Right lobe of liver (tissue), 6 donors: Measurements from ENCODE around the gene MBLAC1. TPM values are rescaled to one million over a fixed set of nuclear protein-coding genes. Genes with fewer than 3 reads are reported as not detected.

ENCODE experiments used
- ATAC-seq, 4 donors: fragments of 200-7000 bp; cut with Tn5 transposase; one replicate each; pipeline ENCODE4 v1.9.1; 2020; ENCODE audit warnings: mild to moderate bottlenecking in 4 of 4, moderate library complexity in 4 of 4
- DNase-seq, 3 donors: peaks; one replicate each; pipeline ENCODE4 v3.0.0-alpha.2; 2020
- H3K27ac ChIP-seq, 3 donors: fragments of 200-600 bp; one replicate each; pipeline ENCODE4 v1.8.0; 2022
- H3K27me3 ChIP-seq, 2 donors: fragments of 200-600 bp; one replicate each; pipeline ENCODE4 v1.8.0; 2022
- H3K36me3 ChIP-seq, 4 donors: fragments of 200-600 bp; sonication (generic) in 1 of 4; one replicate each; pipeline versions ENCODE4 v1.5.1 to v1.8.0; 2017 to 2022; ENCODE audit warnings: control low read depth in 1 of 4
- H3K4me1 ChIP-seq, 4 donors: fragments of 200-600 bp; sonication (generic) in 1 of 4; one replicate each; pipeline versions ENCODE4 v1.5.1 to v1.8.0; 2017 to 2022; ENCODE audit warnings: control low read depth in 1 of 4
- H3K4me3 ChIP-seq, 3 donors: fragments of 200-600 bp; one replicate each; pipeline ENCODE4 v1.8.0; 2022
- H3K9me3 ChIP-seq, 4 donors: fragments of 200-600 bp; sonication (generic) in 1 of 4; one replicate each; pipeline versions ENCODE4 v1.5.1 to v1.8.0; 2017 to 2022; ENCODE audit warnings: control low read depth in 1 of 4
- POLR2A ChIP-seq: fragments of 450-650 bp; IDR thresholded peaks from one replicate; pipeline ENCODE4 v1.6.1; 2017; ENCODE audit warnings: antibody characterized with exemption, mild to moderate bottlenecking
- WGBS: methylation state at CpG from one replicate; pipeline ENCODE4 v1.1.6; 2018; ENCODE audit warnings: low coverage, low lambda C conversion rate; ENCODE audit not compliant: insufficient coverage; ENCODE audit errors: missing lambda C conversion rate; 5-methylcytosine and 5-hydroxymethylcytosine counted together
- intact Hi-C, 2 donors: fragments of 100-400 bp; cut with DNase I; formaldehyde crosslinking; loops; one replicate each; pipeline versions ENCODE4 v1.11.2 to v1.14.1; 2022
- total RNA-seq, 6 experiments: library from RNA; depleted of rRNA in 2 of 6; stranded (reverse); fragments of >200 nt in 2 of 6; fragmentation: NEBNext Ultra II Directional in 3 of 6; extraction: Animal tissue kit (Norgen Biotek cat#: 25700) in 3 of 6; gene quantifications; one replicate each; pipeline versions ENCODE4 v1.1.0 to v1.2.4, GENCODE V29; 2016 to 2023
- TF ChIP-seq, protein P1 (sequence below), 4 donors: fragments of 200-600 bp in 3 of 4; fragments of 450-650 bp in 1 of 4; IDR thresholded peaks; one replicate each; pipeline versions ENCODE4 v1.5.1 to v1.8.0; 2016 to 2022; ENCODE audit warnings: antibody characterized with exemption in 4 of 4, mild to moderate bottlenecking in 2 of 4
- donor health status: DM: no; HTN: yes; CAD: no.
- donor health status: DM: no; HTN: no; CAD: no.
- donor health status: DM: no; HTN: no; CAD: no.
- donor health status: DM: no; HTN: yes; CAD: no.
- donor health status: DM: no; HTN: yes; CAD: no.

The MBLAC1 gene
- total RNA-seq, 6 experiments from 2014 or later = 0.35 to 2.7 (median 1.1) TPM

DNA sequence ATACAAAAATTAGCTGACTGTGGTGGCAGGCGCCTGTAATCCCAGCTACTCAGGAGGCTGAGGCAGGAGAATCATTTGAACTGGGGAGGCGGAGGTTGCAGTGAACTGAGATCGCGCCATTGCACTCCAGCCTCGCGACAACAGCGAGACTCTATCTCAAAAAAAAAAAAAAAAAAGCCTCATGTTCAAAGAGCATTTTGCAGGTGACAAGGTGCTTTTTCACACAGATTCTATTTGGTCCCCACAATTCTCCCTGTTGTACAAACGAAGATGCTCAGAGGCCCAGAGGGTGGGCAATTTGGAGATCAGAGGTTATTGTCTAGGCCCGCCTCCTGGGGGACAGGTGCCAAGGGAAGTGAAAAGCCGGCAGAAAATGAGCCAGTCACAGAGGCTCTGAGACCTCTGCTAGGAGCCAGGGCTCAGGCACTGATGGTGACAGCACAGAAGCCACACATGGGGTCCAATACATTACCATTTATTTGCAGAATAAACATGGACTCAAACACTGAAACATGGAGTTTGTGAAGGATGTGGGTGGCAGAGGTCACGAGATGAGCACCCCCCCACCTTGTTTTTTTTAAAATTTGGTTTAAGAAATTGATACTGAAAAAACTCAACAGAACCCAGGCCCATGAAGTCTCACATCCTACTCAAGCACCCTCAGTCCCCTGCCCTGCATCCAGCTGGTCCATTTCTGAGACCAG lies 42.5 kb downstream of the MBLAC1 start:
- 64% methylated on average over 11 of the region's 11 CpGs for WGBS

DNA sequence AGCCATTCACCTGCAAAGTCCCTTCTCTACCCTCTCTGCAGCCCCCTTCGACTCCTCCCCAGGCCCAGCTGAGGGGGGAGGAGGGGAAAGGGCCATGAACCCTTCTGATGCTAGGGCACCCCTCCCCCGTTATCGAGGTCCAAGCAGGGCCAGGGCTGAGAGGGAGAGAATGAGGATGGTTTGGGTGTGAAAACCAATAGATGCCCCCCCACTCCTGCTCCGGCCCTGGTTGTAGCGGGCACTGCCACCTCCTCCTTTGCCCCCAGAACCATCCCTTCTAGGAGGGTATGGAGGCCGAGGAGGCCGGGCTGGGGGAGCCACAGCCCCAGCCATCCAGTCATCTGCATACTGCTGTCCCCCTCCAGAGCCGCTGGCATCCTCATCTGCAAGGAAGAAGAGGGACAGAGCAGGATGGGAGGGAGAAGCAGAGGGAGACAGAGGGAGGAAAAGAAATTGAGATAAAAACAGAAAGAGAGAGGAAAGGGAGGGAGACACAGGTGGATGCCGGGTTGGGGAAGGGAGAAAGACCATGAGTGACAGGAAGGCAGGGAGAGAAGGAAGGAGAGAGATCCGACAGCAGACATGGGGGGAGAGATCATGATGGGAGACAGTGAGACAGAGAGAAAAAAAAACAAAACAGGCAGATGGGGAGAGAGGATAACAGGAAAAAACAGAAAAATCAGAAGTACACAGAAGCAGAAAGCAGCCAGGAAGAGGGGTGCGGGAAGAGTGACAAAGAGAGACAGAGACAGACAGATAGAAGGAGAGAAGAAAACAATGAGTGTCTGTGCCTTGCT lies 43.5 kb downstream of the MBLAC1 start:
- H3K4me1 ChIP-seq = peaks cover 0 to 6% (median 2%) of the 10 kb centered on the region in 4 donors
- ATAC-seq (no peak), DNase-seq (no peak)
- 71% methylated on average over 10 of the region's 11 CpGs for WGBS
- intact Hi-C loops = no loop called here
- TF ChIP-seq POLR2A = no peak
- TF ChIP-seq, protein P1, sequence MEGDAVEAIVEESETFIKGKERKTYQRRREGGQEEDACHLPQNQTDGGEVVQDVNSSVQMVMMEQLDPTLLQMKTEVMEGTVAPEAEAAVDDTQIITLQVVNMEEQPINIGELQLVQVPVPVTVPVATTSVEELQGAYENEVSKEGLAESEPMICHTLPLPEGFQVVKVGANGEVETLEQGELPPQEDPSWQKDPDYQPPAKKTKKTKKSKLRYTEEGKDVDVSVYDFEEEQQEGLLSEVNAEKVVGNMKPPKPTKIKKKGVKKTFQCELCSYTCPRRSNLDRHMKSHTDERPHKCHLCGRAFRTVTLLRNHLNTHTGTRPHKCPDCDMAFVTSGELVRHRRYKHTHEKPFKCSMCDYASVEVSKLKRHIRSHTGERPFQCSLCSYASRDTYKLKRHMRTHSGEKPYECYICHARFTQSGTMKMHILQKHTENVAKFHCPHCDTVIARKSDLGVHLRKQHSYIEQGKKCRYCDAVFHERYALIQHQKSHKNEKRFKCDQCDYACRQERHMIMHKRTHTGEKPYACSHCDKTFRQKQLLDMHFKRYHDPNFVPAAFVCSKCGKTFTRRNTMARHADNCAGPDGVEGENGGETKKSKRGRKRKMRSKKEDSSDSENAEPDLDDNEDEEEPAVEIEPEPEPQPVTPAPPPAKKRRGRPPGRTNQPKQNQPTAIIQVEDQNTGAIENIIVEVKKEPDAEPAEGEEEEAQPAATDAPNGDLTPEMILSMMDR (IDR thresholded peaks at IDR 0.05) = no peak
- no peak overlapping the region for H3K4me3 ChIP-seq
- H3K9me3 ChIP-seq = no peaks in the 10 kb centered on the region
- H3K27me3 ChIP-seq = no peaks in the 10 kb centered on the region
- H3K27ac ChIP-seq = no peak overlapping the region
- no peaks in the 10 kb centered on the region for H3K36me3 ChIP-seq

More for the DNA sequence above, 42.5 kb downstream of the MBLAC1 start:
- DNase-seq (no peak), ATAC-seq (no peak)
- Histone ChIP-seq H3K4me3 (no peak overlapping the region), H3K9me3 (no peaks in the 10 kb centered on the region), H3K27me3 (no peaks in the 10 kb centered on the region), H3K4me1 (peaks cover 0 to 6% (median 2%) of the 10 kb centered on the region in 4 donors), H3K36me3 (no peaks in the 10 kb centered on the region), H3K27ac (no peak overlapping the region)
- TF ChIP-seq POLR2A = no peak
- TF ChIP-seq, protein P1 (IDR thresholded peaks at IDR 0.05) = no peak
- intact Hi-C loops = no loop called here

DNA sequence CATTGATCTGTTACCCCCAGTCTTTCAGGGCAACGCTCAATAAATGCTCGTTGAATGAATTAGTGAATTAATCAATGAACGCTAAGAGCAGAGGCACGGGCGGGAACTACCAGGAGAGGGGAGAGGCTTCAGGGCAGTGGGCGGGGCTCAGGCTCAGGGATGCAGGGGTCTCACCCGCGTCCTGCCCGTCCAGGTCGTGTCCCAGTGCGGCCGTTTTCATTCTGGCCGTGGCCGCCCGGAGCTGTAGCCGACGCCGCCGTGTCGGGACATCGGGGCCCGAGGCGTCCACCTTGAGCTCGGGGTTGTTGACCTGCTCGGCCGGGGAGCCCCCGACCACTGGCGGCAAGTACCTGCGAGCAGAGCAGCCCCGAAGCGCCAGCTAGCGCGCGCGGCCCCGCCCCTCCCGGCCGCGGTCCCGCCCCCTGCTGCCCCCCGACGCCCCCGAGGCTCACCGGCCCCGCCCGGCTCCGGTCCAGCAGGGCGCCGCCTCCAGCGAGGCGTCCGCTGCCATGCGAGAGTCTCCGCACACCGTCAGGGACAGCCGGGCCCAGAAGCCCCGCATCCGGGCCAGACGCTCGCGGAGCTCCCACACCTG lies 44.4 kb downstream of the MBLAC1 start:
- peak overlapping the region; percentile 12 to 40 (median 16) for H3K4me3 ChIP-seq
- no peak overlapping the region for H3K27ac ChIP-seq
- H3K4me1 ChIP-seq = peaks cover 0 to 6% (median 2%) of the 10 kb centered on the region in 4 donors
- TF ChIP-seq, protein P1 (IDR thresholded peaks at IDR 0.05) = no peak
- no peak for TF ChIP-seq POLR2A
- no peaks in the 10 kb centered on the region for H3K36me3 ChIP-seq
- H3K27me3 ChIP-seq = no peaks in the 10 kb centered on the region
- DNase-seq (peak in 1 of 3 donors; percentile 55), ATAC-seq (peak; percentile 20 to 43 (median 38))
- H3K9me3 ChIP-seq = no peaks in the 10 kb centered on the region
- intact Hi-C loops = no loop called here
- WGBS = 4% methylated on average over 8 of the region's 61 CpGs

- peaks cover 0 to 6% (median 2%) of the 10 kb centered on the region in 4 donors for H3K4me1 ChIP-seq
- H3K9me3 ChIP-seq = no peaks in the 10 kb centered on the region
- no peak for ATAC-seq
- DNase-seq = peak in 1 of 3 donors; percentile 23
- no peaks in the 10 kb centered on the region for H3K36me3 ChIP-seq
- peak overlapping the region in 1 of 3 donors; percentile 16 for H3K4me3 ChIP-seq
- no peak overlapping the region for H3K27ac ChIP-seq
- WGBS = 45% methylated on average over 8 of the region's 22 CpGs
- no peaks in the 10 kb centered on the region for H3K27me3 ChIP-seq
- TF ChIP-seq POLR2A = no peak
- TF ChIP-seq, protein P1 (IDR thresholded peaks at IDR 0.05) = no peak
- intact Hi-C loops = no loop called here
Measured at GRCh38 chr7:100171840-100172239, 45.1 kb downstream of the MBLAC1 start.
